MM.1S (cell line): Measurements from ENCODE around the gene ZMIZ1.

Experiments used
- EZH2 ChIP-seq: fragments of 300-600 bp; sonication (generic); optimal IDR thresholded peaks from 2 replicates; pipeline ENCODE3; 2017; ENCODE audit warnings: low read depth, mild to moderate bottlenecking, antibody characterized with exemption, low read length, mixed read lengths
- EZH2phosphoT487 ChIP-seq: fragments of 300-600 bp; sonication (generic); IDR thresholded peaks from 2 replicates; pipeline ENCODE4 v1.6.1; 2018; ENCODE audit warnings: antibody characterized with exemption, low read length
- TF ChIP-seq, protein P1 (sequence below): fragments of 300-600 bp; sonication (generic); IDR thresholded peaks from 2 replicates; pipeline ENCODE4 v1.5.1; 2016; ENCODE audit warnings: antibody characterized with exemption, low read length, mixed read lengths

DNA sequence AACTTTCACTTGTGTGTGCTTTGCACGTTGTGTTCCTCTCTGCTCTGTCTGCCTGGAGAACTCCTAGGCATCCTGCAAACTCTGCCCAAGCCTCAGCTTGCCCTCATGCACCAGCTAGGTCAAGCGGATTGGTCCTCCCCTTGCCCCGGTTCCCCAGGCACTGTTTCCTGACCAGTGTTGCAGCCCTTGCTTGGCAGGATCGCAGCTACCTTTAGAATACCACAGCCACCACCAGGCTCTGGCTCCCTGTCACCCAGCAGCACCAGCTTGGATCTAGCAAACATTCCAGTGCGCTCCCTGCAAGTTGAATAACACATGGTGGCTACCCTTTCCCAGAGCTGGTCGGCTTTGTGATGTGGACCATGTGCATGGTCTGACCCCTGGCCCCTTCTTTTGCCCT, 19.0 kb downstream of the ZMIZ1 start:
- TF ChIP-seq, protein P1, sequence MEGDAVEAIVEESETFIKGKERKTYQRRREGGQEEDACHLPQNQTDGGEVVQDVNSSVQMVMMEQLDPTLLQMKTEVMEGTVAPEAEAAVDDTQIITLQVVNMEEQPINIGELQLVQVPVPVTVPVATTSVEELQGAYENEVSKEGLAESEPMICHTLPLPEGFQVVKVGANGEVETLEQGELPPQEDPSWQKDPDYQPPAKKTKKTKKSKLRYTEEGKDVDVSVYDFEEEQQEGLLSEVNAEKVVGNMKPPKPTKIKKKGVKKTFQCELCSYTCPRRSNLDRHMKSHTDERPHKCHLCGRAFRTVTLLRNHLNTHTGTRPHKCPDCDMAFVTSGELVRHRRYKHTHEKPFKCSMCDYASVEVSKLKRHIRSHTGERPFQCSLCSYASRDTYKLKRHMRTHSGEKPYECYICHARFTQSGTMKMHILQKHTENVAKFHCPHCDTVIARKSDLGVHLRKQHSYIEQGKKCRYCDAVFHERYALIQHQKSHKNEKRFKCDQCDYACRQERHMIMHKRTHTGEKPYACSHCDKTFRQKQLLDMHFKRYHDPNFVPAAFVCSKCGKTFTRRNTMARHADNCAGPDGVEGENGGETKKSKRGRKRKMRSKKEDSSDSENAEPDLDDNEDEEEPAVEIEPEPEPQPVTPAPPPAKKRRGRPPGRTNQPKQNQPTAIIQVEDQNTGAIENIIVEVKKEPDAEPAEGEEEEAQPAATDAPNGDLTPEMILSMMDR, result no peak
- TF ChIP-seq EZH2phosphoT487 (no peak), EZH2 (no peak)
